Measurements from ENCODE around the gene LMBRD1.
"Not testable (repeated sequence)": the region's sequence is repeated elsewhere in the genome, so short reads cannot be mapped to it uniquely, and the experiment has no call there.

Gene LMBRD1

GRCh38 chr6:69729870-69730449 lies 66.8 kb downstream of the LMBRD1 start:
- no peak for DNase-seq

- no peak for DNase-seq
These were observed 74.1 kb downstream of the LMBRD1 start for GRCh38 chr6:69722683-69723082.

- DNase-seq: peak; percentile 15
These were observed 77.1 kb downstream of the LMBRD1 start for GRCh38 chr6:69719602-69720193.

- DNase-seq: no peak
These were observed 90.1 kb downstream of the LMBRD1 start for GRCh38 chr6:69706724-69707123.

- no peak for DNase-seq
These were observed 90.9 kb downstream of the LMBRD1 start for GRCh38 chr6:69705954-69706353.

GRCh38 chr6:69704916-69705315 lies 91.9 kb downstream of the LMBRD1 start:
- DNase-seq: no peak

- no peak for DNase-seq
These were observed 97.2 kb downstream of the LMBRD1 start for GRCh38 chr6:69699655-69700054.

GRCh38 chr6:69696273-69696672 lies 100.5 kb downstream of the LMBRD1 start:
- no peak for DNase-seq

GRCh38 chr6:69693762-69694161 lies 103.0 kb downstream of the LMBRD1 start:
- no peak for DNase-seq

GRCh38 chr6:69690986-69691385 lies 105.8 kb downstream of the LMBRD1 start:
- DNase-seq: no peak

- no peak for DNase-seq
These were observed 116.5 kb downstream of the LMBRD1 start for GRCh38 chr6:69680302-69680701.

- no peak for DNase-seq
These were observed 123.5 kb downstream of the LMBRD1 start for GRCh38 chr6:69673298-69673697.

- no peak for DNase-seq
These were observed 127.9 kb downstream of the LMBRD1 start for GRCh38 chr6:69668916-69669315.

GRCh38 chr6:69666779-69667178 lies 130.0 kb downstream of the LMBRD1 start:
- DNase-seq: not testable (repeated sequence)

- DNase-seq: no peak
These were observed 131.4 kb downstream of the LMBRD1 start for GRCh38 chr6:69665437-69665836.

- no peak for DNase-seq
These were observed 132.3 kb downstream of the LMBRD1 start for GRCh38 chr6:69664551-69664950.

GRCh38 chr6:69663215-69663614 lies 133.6 kb downstream of the LMBRD1 start:
- DNase-seq: no peak

GRCh38 chr6:69650703-69651102 lies 146.1 kb downstream of the LMBRD1 start:
- no peak for DNase-seq

GRCh38 chr6:69647726-69648125 lies 149.1 kb downstream of the LMBRD1 start:
- no peak for DNase-seq

- DNase-seq: no peak
These were observed 153.1 kb downstream of the LMBRD1 start for GRCh38 chr6:69643688-69644087.

GRCh38 chr6:69632932-69633331 lies 163.9 kb downstream of the LMBRD1 start:
- no peak for DNase-seq

- DNase-seq: no peak
These were observed 165.1 kb downstream of the LMBRD1 start for GRCh38 chr6:69631552-69632346.

GRCh38 chr6:69630767-69631166 lies 166.0 kb downstream of the LMBRD1 start:
- no peak for DNase-seq

GRCh38 chr6:69627625-69628024 lies 169.2 kb downstream of the LMBRD1 start:
- no peak for DNase-seq

All from RPMI8226 (cell line).